HTR-8/SVneo (cell line): Measurements from ENCODE around the gene RBFOX1.

Source experiments
- DNase-seq: peaks from one replicate; pipeline ENCODE4 v3.0.0; 2011; ENCODE audit warnings: low spot score, mixed read lengths; ENCODE audit not compliant: insufficient read length
- FAIRE-seq: peaks from 2 replicates; lab custom pipeline; 2011; peaks lifted over from hg19 to GRCh38; lab: Jason Lieb, UNC

RBFOX1 gene

DNA sequence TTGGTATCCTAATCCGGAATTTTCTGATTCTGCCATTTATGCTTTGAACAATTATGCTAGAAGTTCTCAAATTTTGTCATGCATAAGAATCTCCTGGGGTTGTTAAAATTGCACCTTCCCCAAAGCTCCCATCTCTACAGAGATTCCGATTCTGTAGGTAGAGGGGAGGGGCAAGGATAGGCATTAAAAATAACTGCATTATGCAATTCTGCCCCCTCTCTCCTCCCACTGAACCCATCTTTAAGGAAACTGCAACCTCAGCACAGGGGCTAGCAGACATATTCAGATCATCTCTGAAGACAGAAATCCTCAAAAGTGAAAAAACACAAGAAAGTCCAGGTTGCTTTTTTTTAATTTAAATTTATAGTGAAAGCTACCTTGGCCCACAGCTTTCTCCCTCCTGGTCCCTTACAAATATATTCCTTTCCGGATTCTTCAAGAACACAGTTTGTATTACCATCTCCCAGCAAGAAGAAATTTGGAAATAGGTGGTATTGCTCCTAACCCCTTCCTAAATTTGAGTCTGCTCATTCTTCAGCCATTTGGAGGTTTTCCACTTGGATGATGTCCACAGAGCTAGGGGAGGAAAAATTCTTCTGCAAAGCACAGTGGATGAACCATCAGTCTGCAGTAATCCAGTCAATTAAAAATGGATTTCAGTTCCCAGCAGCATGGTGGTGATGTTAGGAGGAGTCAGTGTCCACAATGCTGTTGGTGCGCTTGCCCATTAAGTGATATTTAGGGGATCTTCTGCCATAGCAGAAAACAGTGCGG lies 67.7 kb downstream of the RBFOX1 start:
- no peak for FAIRE-seq
- no peak for DNase-seq

DNA sequence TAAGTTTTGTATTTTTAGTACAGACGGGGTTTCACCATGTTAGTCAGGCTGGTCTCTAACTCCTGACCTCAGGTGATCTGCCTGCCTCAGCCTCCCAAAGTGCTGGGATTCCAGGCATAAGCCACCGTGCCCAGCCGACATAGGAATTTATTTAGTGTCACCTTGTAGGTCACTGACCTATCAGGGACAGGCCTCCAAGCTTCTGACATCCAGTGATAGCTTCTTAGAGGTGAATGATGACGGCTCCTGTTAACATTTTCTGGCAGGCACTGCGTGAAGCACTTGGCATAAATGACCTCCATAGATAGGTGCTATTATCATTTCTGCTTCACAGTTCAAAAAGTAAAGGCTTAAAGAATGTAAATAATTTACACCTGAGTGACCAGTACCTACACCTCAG lies 71.6 kb downstream of the RBFOX1 start:
- no peak for DNase-seq
- FAIRE-seq: no peak

DNA sequence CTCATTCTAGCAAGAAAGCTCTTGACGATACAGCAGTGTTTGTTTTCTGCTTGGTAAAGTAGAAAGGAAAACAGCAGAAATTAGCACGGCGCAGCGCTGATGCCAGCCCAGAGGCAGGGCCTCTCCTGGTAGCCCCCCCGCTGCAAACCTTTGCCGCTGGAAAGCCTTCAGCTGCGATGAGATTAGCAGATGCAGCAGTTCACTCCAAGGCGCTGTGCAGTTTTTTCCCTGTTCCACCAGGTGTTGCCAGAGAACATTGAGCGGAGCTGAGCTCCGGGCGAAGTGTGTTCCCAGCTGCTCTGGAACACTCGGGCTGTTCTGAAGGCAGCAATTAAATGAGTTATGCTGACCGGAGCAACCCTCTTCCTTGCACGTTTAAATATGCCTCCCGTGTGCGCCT lies 72.5 kb downstream of the RBFOX1 start:
- FAIRE-seq: no peak
- no peak for DNase-seq

DNA sequence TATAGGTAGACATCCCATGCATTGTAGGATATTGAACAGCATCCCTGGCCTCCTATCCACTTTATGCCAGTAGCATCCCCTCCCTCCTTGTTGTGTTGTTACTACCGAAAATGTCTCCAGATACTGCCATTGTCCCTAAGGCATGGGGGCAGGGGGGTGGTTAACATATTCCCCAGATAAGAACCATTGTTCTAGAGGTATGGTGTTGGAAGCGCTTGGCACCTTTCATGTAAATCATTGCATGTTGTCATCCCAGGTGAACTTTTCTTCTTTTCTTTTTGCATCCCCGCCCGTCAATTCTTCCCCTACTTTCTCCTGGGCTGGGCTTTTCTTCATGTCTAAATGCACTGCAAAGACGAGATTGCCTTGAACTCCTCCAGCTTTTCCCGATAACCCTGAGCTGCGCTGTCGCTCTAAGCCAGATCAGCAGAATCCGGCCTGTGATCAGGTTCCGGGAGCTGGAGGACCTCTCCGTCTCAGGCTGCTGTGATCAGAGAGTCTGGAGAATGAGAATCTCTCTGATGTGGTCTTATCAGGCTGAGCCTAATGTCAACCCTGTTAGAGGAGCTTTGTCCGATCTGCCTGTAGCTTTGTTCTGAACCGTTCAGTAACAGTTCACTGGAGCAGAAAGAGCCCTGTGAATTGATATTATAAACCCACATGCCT lies 76.2 kb downstream of the RBFOX1 start:
- DNase-seq (no peak), FAIRE-seq (no peak)

DNA sequence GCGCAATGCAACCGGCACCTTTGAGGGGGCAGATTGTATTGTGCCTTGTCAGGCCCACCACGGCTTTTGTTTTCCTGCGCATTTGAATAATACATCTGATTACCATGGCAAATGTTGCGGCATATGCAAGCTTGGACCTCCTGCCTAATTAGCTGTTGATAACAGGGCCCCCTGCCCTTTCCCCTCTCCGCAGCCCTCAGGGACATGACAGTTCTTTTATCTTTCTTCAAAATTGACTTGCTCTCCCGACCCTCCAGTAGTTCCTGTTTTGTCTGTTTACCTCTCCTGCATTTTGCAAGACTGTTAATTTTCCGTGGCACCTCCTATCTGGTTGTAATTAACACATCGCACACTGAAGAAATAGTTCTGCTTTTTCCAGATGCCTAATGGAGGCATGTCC lies 86.8 kb downstream of the RBFOX1 start:
- FAIRE-seq: no peak
- DNase-seq: no peak

DNA sequence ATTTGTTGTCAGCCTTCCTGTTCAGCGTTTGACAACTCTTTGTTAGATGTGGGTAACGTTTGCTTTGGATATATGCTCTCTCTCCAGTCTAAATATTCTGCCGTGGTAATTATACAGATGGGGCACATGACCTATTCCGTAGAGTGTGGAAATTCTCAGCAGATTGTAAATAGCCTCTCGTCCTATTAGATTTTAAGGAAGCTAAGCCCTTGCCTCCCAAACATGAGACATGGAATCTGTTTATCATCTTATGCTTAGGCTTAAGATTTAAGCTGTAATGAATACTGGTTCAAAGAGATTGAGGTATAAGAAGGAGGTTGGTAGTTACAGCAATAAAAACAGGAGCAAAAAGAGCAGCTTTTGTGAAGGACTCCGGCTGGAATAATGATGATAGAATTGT lies 87.4 kb downstream of the RBFOX1 start:
- no peak for DNase-seq

DNA sequence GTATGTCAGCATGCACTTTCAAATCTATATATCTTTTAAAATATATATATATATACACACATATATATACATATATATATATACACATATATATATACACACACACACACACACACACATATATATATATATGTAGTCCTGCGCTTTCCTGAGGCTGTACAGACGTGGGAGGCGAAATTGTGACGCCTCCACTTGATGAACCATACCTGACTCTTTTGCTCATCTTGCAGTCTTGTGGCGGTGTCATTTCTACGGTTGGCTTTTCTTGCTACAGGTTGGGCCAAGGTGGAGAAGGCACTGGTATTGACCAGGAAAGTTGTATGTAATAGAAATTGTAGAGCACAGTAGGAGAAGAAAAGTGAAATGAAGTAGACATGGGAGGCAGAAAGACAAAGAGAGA lies 88.2 kb downstream of the RBFOX1 start:
- DNase-seq (no peak), FAIRE-seq (no peak)

More for the DNA sequence above, 87.4 kb downstream of the RBFOX1 start:
- FAIRE-seq: no peak

DNA sequence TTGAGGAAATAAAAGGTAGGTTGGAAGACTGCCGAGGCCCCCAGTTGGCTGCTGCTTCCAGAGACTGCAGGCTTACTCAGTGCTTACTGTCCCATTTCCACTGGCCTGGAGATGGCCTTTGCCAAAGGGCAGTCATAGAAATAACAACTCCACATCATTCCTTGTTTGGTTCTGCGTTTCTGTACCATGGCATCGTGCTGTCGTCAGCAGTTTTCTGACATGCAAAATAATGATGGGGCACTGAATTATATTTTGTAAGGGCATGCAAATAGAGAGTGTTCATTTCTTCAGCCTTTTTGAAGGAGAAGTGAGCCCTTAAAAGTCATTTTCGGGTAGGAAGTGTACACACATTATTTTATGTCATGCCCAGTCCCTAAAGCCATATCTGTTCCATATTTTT lies 88.9 kb downstream of the RBFOX1 start:
- no peak for DNase-seq
- no peak for FAIRE-seq

DNA sequence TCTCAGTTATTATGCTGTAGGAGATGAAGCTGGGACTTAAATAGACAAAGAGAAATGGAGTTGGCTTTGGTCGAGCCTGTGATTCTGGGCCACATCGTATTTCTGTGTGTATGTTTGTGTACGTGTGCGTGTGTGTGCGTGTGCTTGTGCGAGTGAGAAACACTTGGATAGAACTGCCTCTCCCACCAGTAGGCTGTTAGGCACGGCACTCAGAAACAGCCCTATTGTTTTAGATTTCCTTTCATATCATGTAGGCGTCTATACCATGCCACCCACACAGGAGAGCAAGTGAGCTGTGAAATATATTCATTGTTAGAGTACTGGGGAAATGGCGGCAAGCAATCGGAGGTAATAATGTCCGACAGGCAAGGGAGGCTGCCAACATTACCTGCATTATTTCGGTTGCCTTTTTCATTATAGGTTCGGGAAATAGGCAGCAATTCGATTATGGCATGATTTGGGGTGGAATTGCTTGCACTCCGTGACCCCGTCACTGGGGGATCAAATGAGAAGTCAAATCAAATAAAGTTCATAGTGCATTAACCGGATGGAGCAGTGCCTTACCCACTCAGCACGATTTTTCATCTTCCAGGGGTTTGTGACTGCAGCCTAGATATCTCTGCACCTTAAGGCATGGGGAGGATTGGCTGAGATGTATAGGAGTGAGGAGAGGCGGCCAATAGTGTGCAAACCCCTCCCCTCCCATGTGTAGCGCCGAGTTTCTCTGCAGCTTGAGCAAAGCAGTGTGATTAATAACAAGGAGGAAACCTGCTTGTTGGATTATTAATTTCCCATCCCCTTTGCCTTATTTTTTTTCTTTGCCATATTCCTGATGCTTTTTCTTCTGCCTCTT lies 89.6 kb downstream of the RBFOX1 start:
- FAIRE-seq: no peak

DNA sequence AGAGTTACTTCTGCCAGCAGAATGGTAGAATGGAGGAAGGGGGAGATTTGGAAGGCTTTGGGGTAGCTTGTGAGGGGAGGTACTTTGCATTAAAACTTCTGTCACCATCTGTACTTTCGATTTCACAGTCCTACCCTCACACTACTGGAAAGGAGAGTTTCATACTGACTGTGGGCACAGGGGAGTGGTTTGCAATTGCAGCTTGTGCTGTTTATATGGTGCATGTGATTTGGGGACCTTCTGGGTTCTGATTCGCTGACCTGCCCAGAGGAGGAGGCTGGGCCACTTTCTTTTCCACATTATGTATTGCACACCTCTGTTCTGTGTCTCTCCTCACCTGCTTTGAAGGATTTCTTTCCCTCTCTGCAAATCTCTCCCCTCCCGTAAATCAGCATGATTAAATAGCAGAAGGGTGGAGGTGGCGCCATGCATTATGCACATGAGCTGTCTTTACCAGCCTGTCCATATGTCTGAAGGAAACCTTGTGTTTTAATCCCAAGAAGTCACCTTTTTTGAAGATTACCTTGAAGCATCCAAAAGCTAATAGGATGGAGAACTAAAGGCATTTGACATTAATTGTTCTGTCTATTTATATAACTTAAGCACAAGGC lies 90.9 kb downstream of the RBFOX1 start:
- DNase-seq: no peak

More for the DNA sequence above, 89.6 kb downstream of the RBFOX1 start:
- DNase-seq: no peak

DNA sequence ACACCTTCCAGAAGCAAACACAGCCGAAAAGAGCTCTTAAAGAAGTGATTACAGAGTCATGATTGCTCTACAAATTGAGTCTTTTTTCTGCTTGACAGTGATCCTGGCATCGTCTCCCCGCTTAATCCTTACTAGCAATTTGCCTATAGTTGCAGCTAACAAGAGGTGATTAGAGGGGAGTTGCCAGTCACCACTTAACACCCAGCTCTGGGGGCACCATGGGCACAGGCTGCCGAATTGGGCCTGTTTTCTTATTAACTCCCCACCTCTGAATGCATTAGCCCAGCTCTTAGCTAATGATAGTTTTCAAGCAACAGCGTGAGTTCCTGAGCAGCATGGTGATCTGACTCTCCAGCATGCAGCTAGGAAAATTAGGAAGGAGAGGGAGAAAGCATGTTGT lies 93.5 kb downstream of the RBFOX1 start:
- FAIRE-seq (no peak), DNase-seq (no peak)

More for the DNA sequence above, 90.9 kb downstream of the RBFOX1 start:
- no peak for FAIRE-seq

DNA sequence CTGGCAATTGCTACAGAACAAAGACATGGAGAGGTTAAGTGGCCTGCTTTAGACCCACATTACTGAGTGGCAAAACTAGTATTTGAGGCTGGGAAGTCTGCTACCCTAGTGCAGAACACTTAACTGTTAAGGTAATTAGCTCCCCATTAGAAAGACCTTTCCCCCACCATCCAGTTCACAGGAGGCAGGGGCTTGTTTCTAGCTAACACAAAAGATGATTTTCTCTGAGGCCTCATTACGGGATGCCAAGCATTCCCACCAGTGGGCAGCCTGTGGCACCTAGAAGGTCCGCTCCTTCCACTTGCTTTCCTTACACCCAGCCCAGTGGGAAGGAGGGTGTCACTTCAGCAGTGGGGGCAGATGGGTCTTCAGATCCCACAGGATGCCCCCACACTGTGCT lies 99.1 kb downstream of the RBFOX1 start:
- DNase-seq (no peak), FAIRE-seq (no peak)

DNA sequence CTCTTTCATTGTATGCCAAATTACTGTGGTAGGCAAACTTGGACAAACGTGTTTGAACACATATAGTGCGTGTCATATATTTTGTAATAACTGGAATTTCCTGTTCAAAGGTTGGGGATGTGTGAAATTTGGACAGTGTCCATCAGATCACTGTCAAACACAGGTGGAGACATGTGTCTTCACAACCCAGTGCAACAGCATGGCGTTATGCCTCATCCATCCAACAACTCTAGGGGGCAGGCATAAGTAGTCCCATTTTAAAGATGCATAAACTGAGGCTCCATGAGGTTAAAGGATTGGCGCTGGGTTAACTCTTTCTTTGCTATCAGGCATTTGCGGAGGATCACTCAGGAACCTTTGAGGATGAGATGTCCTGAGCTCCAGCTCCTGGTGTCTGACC lies 103.7 kb downstream of the RBFOX1 start:
- FAIRE-seq: no peak
- no peak for DNase-seq

DNA sequence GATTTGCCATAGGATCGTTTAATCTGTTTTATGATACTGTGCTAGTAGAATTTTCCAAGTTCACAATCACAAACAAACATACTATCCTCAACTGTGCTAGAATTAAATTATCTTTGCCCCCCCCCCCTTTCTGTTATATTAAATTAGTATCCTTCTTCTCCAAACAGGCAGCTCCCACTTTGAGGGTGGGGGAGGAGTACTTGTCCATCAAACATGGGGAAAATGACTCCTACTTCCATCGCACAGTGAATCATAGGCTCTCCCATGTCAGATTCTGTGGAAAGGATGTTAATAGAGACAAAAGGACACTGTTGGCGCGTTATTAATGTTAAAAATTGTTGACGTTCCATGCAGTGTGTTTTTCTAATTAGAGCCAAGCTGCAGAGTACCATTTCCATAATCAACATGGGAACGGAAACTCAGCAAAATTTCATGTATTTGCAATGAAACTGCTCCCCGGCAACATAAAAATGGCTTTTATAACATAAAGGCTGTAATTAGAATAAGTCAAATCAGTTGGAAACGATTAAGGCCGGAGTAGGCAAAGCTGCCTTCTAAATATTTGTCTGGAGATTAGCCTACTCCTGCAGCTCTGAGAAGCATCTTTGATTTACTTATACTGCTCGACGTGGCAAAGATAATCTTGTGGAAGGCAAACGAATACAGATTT lies 104.6 kb downstream of the RBFOX1 start:
- FAIRE-seq: no peak
- no peak for DNase-seq

DNA sequence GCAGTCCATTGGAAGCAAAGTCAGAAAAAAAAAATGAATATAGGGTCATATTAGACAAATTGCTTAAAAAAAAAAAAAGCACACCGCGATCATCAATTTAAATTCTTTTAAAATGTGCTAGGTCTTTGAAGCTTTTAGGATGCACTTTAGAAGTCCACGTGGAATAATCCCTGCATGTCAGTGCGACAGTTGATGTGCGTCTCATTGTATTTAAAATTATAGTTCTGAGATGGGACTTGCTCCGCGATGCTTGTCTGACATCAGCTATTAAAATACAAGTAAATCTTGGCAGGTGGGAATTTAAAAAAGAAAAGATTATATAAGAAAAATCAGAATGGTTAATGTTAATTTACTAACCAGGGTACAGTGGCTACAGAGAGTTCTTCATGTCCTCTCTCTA lies 105.2 kb downstream of the RBFOX1 start:
- no peak for FAIRE-seq

DNA sequence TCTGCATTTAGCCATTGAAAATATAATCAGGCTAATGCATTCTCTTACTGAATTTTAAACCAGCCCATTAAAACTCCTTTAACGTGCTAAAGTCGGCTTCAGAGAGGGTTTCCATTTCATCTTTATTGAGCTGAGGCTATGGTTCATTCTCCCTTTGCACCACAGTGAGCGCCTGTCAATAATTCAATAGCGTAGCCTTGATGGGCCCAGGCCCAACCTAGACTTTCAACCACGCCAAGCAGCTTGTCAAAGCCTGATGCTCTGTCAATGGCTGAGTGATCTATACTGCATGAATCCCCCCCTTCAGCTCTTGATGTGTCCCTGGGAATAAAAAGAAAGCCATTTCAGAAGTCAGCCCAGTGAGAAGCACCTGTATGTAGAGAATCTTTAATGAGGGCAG lies 106.0 kb downstream of the RBFOX1 start:
- FAIRE-seq: no peak
- DNase-seq: no peak

More for the DNA sequence above, 105.2 kb downstream of the RBFOX1 start:
- DNase-seq: no peak

DNA sequence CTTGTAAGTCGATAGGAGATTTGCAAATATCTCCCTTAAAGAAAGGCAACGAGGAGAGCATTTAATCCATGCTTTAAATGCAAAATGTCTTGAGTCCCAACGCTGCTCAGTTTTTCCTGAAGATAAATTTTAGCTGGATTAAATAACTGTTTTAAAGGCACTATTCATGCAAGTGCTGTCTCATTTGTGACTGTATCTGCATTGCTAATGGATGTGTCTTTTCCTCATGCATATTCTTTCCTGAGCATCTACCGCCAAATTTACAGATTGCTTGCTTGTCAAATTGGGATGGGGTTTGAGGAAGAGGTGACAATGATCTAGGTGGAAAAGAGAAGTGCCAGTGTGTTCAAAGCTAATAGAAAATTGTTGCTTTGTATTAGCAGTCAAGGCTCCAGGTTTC lies 106.9 kb downstream of the RBFOX1 start:
- DNase-seq (no peak), FAIRE-seq (no peak)

DNA sequence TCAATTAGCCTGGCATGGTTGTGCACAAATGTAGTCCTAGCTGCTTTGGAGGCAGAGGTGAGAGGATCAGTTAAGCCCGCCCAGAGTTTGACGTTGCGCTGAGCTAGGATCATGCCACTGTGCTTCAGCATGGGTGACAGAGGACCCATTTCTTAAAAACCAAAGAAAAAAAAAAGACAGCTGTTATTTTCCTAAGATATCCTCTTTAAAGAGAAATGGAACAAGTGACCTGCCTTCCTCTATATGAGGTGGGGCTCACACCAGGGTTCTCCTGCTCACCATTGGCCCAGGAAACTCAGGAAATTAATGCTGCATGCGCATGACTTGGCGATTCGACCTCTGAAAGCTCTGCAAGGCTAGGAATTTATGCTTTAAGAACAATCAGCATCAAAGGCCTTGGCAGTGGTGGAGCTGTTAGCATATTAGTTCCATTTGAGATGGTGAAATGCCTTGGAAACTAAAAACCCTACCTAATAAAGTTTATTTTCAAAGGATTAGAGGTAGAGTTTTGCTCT lies 108.3 kb downstream of the RBFOX1 start:
- FAIRE-seq: no peak
- DNase-seq: no peak

DNA sequence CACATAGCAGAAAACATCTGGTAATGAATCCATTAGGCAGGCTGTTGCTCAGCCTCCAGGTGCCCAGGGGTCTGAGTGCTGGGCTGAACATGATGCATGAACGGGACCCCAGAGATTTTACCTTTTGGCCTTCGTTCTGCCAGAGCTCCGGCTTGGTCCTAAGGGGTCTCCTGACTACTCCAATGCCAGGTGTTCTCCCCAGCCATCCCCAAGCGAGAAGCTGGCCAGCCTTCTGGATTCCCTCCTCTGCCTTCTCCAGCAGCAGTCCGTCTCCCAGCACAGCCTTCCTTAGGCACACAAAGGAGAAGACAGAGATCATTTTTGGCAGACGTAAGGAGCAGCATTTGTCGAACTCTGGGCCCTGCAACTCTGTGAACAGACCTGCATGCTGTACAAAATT lies 109.4 kb downstream of the RBFOX1 start:
- no peak for DNase-seq
- no peak for FAIRE-seq

DNA sequence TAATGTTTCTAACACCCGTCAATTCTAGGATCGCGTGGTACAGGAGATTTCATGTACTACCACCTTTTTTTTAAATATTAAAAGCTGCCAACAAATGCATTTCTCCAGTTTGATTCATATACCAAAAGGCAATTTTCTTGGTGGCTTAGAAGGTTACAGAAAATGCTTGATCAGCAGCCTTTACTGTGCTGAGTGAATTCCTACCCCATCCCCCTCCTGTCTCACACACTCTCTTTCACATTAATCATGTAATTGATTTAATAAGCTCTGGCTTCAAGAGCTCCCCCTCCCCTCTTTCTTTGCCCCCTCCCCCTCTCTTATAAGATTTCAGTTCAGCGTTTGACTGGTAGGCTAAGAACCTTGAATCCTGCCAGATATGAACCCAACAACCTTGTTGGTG lies 110.5 kb downstream of the RBFOX1 start:
- FAIRE-seq: no peak

More for the DNA sequence above, 110.5 kb downstream of the RBFOX1 start:
- DNase-seq: no peak
